ENCODE results near the gene COL6A5. TPM values are rescaled to one million over a fixed set of nuclear protein-coding genes. Genes with fewer than 3 reads are reported as not detected.

COL6A5 gene
- total RNA-seq, 1 experiment from 2014 or later = 0.32 TPM

DNA sequence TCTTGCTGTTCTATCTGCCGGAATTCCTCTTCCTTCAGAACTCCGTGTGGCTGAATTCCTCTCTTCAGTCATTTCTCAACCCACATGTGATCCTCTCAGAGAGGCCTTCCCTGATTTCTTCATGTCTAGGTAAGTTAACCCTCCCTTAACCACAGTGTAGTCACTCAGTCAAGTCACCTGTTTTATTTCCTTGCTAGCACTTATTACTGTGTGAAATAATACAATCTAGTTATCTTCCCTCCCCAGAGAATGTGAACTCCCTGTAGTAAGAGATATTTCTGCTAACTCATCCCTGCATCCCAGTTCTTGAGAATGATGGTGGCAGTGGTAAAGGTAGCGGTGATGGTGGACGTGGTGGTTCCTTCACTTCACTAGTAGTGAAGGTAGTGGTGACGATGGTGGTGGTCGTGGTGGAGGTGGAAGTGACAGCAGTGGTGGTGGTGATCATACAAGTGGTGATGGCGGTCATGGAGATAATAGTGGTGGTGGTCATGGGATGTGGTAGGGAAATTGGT is 33.3 kb downstream of the COL6A5 start:
- BruUV-seq (replicated peaks) = no TSS peak

DNA sequence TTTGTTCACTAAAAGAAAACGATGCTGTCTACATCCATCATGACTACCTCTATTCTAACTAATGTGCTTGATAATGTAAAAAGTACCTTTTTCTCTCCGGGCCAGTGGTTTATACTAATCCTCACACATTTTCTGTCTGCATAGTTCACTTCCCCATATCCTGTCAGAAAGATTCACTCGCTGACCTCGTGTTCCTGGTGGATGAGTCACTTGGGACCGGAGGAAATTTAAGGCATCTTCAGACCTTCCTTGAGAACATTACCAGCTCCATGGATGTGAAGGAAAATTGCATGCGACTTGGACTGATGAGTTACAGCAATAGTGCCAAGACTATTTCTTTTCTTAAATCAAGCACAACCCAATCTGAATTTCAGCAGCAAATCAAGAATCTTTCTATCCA is 33.8 kb downstream of the COL6A5 start:
- CTCF ChIA-PET = no interaction called here
- TF ChIP-seq EZH2 (IDR thresholded peaks at IDR 0.05; ENCODE audit: borderline replicate concordance, low read depth, low read length, poor library complexity, severe bottlenecking) = no peak
- TF ChIP-seq CTCF (conservative IDR thresholded peaks at IDR 0.05; ENCODE audit: low read depth, low read length) = no peak

More for the DNA sequence above, 33.3 kb downstream of the COL6A5 start:
- Histone ChIP-seq H3K9me3 (ENCODE audit: low read depth, low read length, poor library complexity, severe bottlenecking) (no peaks in the 10 kb centered on the region), H3K4me1 (ENCODE audit: insufficient read depth, low read length, poor library complexity, severe bottlenecking) (no peaks in the 10 kb centered on the region), H3K4me3 (ENCODE audit: low read depth, low read length, poor library complexity, severe bottlenecking) (no peak overlapping the region), H3K36me3 (ENCODE audit: insufficient read depth, low read length, poor library complexity, severe bottlenecking) (no peaks in the 10 kb centered on the region), H3K27me3 (replicated peaks; ENCODE audit: insufficient read depth, low read depth, low read length, poor library complexity) (no peaks in the 10 kb centered on the region), H3K27ac (ENCODE audit: low read depth, low read length, poor library complexity, severe bottlenecking) (no peak overlapping the region)
- intact Hi-C loops (cut with micrococcal nuclease; ENCODE audit: unreplicated experiment) = no loop called here
- CTCF ChIA-PET = no interaction called here
- DNase-seq (ENCODE audit: low spot score) = no peak
- TF ChIP-seq CTCF (conservative IDR thresholded peaks at IDR 0.05; ENCODE audit: low read depth, low read length) (no peak), EZH2 (IDR thresholded peaks at IDR 0.05; ENCODE audit: borderline replicate concordance, low read depth, low read length, poor library complexity, severe bottlenecking) (no peak)
- POLR2A ChIA-PET (ENCODE audit: low non-redundant PET) = no interaction called here

DNA sequence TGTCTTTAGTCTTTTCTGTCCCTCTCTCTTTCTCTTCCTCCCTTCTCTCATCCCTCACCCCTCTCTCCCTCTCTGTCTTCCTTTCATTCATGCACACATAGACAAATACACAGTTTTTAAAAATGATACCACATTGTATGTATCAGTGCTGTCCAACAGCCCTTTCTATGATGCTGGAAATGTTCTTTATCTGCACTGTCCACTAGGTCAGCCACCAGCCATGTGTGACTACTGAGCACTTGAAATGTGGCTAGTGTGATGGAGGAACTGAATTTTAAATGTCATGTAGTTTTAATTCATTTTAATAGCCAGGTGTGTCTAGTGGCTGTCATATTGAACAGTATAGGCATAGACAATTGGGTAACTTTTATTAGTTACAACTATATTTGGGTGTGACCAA is 34.9 kb downstream of the COL6A5 start:
- Histone ChIP-seq H3K4me1 (ENCODE audit: insufficient read depth, low read length, poor library complexity, severe bottlenecking) (no peaks in the 10 kb centered on the region), H3K36me3 (ENCODE audit: insufficient read depth, low read length, poor library complexity, severe bottlenecking) (no peaks in the 10 kb centered on the region), H3K4me3 (ENCODE audit: low read depth, low read length, poor library complexity, severe bottlenecking) (no peak overlapping the region), H3K9me3 (ENCODE audit: low read depth, low read length, poor library complexity, severe bottlenecking) (no peaks in the 10 kb centered on the region), H3K27me3 (replicated peaks; ENCODE audit: insufficient read depth, low read depth, low read length, poor library complexity) (no peaks in the 10 kb centered on the region), H3K27ac (ENCODE audit: low read depth, low read length, poor library complexity, severe bottlenecking) (no peak overlapping the region)
- intact Hi-C loops (cut with micrococcal nuclease; ENCODE audit: unreplicated experiment) = no loop called here
- ChIA-PET CTCF (no interaction called here), POLR2A (ENCODE audit: low non-redundant PET) (no interaction called here)
- TF ChIP-seq EZH2 (IDR thresholded peaks at IDR 0.05; ENCODE audit: borderline replicate concordance, low read depth, low read length, poor library complexity, severe bottlenecking) (no peak), CTCF (conservative IDR thresholded peaks at IDR 0.05; ENCODE audit: low read depth, low read length) (no peak)
- no peak for DNase-seq (ENCODE audit: low spot score)
- BruUV-seq (replicated peaks) = no TSS peak

More for the DNA sequence above, 33.8 kb downstream of the COL6A5 start:
- H3K27me3 ChIP-seq (replicated peaks; ENCODE audit: insufficient read depth, low read depth, low read length, poor library complexity) = no peaks in the 10 kb centered on the region
- no peak overlapping the region for H3K4me3 ChIP-seq (ENCODE audit: low read depth, low read length, poor library complexity, severe bottlenecking)
- H3K27ac ChIP-seq (ENCODE audit: low read depth, low read length, poor library complexity, severe bottlenecking) = no peak overlapping the region
- H3K9me3 ChIP-seq (ENCODE audit: low read depth, low read length, poor library complexity, severe bottlenecking) = no peaks in the 10 kb centered on the region
- BruUV-seq (replicated peaks) = no TSS peak
- intact Hi-C loops (cut with micrococcal nuclease; ENCODE audit: unreplicated experiment) = no loop called here
- H3K4me1 ChIP-seq (ENCODE audit: insufficient read depth, low read length, poor library complexity, severe bottlenecking) = no peaks in the 10 kb centered on the region
- no peak for DNase-seq (ENCODE audit: low spot score)
- POLR2A ChIA-PET (ENCODE audit: low non-redundant PET) = no interaction called here
- H3K36me3 ChIP-seq (ENCODE audit: insufficient read depth, low read length, poor library complexity, severe bottlenecking) = no peaks in the 10 kb centered on the region

All from A673 (cell line).